Spinal cord (tissue), 10 donors: ENCODE measurements around the gene ZFAND2A. TPM values are rescaled to one million over a fixed set of nuclear protein-coding genes. Genes with fewer than 3 reads are reported as not detected.

Source experiments
- DNase-seq, 6 donors: peaks; one replicate each; pipeline versions ENCODE4 v3.0.0 to v3.0.0-alpha.2; 2013 to 2015; ENCODE audit warnings: low spot score in 6 of 6, low read depth in 4 of 6
- H3K27ac ChIP-seq: one replicate; pipeline ENCODE4 v1.5.1; 2013; ENCODE audit warnings: low read depth, low read length, control low read depth
- H3K27me3 ChIP-seq: one replicate; pipeline ENCODE4 v1.6.1; 2013; ENCODE audit warnings: low read length; ENCODE audit not compliant: control insufficient read depth, insufficient read depth
- H3K36me3 ChIP-seq: one replicate; pipeline ENCODE4 v1.6.1; 2013; ENCODE audit warnings: low read length; ENCODE audit not compliant: control insufficient read depth, insufficient read depth
- H3K4me1 ChIP-seq: one replicate; pipeline ENCODE4 v1.6.1; 2013; ENCODE audit warnings: low read length; ENCODE audit not compliant: control insufficient read depth, insufficient read depth
- H3K4me3 ChIP-seq: one replicate; pipeline ENCODE4 v1.5.1; 2013; ENCODE audit warnings: low read depth, low read length, control low read depth
- H3K9me3 ChIP-seq: one replicate; pipeline ENCODE4 v1.6.1; 2013; ENCODE audit warnings: low read length; ENCODE audit not compliant: control insufficient read depth, insufficient read depth
- WGBS: methylation state at CpG from one replicate; pipeline ENCODE4 v1.1.5; 2013; ENCODE audit warnings: missing lambda C conversion rate; ENCODE audit not compliant: insufficient coverage; 5-methylcytosine and 5-hydroxymethylcytosine counted together
- polyA plus RNA-seq, 2 donors: library from polyadenylated mRNA; unstranded; fragments of 120-200 nt; gene quantifications; one replicate each; pipeline ENCODE4 v1.2.1, GENCODE V29; 2013; ENCODE audit not compliant: insufficient read length in 2 of 2
- total RNA-seq, 2 donors: library from RNA; depleted of rRNA in 1 of 2; stranded (reverse); fragments of 120-200 nt in 1 of 2; fragments of >200 nt in 1 of 2; gene quantifications; one replicate each; pipeline versions ENCODE4 v1.2.3 to v1.2.4, GENCODE V29; 2013 to 2014
- donor health status: healthy.

The ZFAND2A gene
- total and polyA plus RNA-seq, 4 donors = 29.8 to 58.0 (median 43.6) TPM

DNA sequence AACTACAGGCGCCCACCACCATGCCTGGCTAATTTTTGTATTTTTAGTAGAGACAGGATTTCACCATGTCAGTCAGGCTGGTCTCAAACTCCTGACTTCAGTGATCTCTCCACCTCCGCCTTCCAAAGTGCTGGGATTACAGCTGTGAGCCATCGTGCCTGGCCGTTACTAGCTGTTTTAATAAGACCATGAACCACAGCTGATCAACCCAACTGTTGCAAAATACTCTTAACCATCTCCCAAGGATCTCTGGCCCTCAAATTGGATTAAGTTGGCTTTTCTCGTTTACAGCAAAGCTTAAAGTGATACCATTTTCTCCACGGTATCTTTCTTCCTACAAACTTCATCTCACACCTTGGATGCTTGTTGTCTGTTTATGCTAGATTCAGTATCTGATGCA is 18.3 kb downstream of the ZFAND2A start:
- no peaks in the 10 kb centered on the region for H3K9me3 ChIP-seq

DNA sequence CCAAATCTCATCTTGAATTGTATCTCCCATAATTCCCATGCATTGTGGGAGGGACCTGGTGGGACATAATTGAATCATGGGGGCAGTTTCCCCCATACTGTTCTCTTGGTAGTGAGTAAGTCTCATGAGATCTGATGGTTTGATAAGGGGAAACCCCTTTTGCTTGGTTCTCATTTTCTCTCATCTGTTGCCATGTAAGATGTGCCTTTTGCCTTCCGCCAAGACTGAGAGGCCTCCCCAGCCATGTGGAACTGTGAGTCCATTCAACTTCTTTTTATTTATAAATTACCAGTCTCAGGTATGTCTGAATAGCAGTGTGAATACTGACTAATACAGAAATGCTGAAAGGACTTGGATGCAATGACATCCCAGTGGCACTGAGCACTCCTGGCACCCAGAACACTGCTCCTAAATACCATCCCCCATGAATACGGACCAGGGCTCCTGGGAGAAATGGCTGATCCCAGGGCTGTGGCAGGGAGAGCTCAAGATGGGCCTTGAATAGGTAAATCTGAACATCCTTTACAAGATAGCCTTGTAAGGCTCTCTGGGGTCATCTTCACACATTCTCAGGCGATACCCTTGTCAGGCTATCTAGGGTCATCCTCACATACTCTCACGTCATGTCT is 19.4 kb downstream of the ZFAND2A start:
- WGBS = 89% methylated on average over 3 of the region's 4 CpGs
- Histone ChIP-seq H3K36me3 (peaks cover 8% of the 10 kb centered on the region), H3K27me3 (no peaks in the 10 kb centered on the region), H3K4me3 (no peak overlapping the region), H3K9me3 (no peaks in the 10 kb centered on the region), H3K4me1 (peaks cover 22% of the 10 kb centered on the region), H3K27ac (no peak overlapping the region)
- DNase-seq = no peak

More for the DNA sequence above, 18.3 kb downstream of the ZFAND2A start:
- Histone ChIP-seq H3K27ac (no peak overlapping the region), H3K36me3 (peaks cover 8% of the 10 kb centered on the region), H3K27me3 (no peaks in the 10 kb centered on the region), H3K4me3 (no peak overlapping the region), H3K4me1 (peaks cover 22% of the 10 kb centered on the region)
- WGBS = 82% methylated on average over 3 of the region's 6 CpGs
- no peak for DNase-seq

DNA sequence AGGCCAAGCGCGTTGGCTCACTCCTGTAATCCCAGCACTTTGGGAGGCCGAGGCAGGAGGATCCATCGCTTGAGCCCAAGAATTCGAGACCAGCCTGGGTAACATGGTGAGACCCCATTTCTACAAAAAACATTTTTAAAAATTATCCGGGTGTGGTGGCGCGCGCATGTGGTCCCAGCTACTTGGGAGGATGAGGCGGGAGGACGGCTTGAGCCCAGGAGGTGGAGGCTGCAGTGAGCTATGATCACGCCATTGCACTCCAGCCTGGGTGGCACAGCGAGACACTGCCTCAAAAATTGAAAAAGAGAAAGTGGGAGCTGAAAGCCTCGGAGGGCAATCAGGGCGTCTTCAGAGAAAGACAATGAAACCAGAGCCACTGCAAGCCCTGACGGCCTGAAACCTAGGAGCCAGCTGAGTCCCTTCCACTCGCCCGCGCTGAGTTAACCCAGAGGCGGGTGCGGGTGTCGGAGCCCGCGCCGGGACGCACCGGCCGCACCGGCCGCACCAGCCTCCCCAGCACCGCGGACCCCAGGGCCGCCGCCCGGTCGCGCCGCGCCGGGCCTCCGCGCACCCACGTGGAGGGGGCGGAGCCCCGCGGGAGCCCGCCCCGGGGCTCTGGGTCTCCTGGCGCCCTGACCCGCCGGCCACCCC is 22.4 kb downstream of the ZFAND2A start:
- Histone ChIP-seq H3K36me3 (no peaks in the 10 kb centered on the region), H3K4me3 (peak overlapping the region; percentile 88), H3K27ac (no peak overlapping the region), H3K9me3 (no peaks in the 10 kb centered on the region), H3K27me3 (no peaks in the 10 kb centered on the region), H3K4me1 (peaks cover 17% of the 10 kb centered on the region)
- 7% methylated on average over 49 of the region's 51 CpGs for WGBS
- DNase-seq = no peak

DNA sequence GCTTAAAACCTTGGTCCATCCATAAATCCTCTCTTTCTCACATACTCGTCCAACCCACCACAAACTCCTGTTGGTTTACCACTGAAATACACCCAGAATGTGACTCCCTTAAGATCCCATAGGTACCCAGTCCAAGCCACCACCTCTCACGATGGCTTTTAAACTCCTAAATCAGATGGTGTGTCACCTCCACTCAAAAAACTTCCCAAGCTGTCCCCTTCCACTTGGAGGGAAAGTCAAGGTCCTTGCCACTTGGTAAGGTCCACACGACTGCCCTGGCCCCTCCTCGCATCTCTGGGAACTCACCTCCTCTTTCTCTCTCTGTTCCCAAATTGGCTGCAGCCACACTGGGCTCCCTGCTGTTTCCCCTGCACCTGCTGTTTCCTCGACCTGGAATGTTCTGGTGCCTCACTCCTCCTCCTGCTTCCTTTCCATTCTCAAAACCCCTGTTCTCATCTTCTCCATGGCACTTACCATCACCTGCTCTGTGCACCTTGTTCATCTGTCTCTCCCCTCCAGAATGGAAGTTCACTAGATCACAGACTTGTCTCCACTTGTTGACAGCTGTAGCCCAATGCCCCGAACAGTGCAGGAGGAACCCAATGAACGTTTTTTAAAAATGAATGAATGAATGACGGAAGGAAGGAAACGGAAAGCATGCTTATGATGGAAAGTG is 23.0 kb downstream of the ZFAND2A start:
- H3K4me3 ChIP-seq = peak overlapping the region; percentile 62
- peak in 1 of 6 donors; percentile 13 for DNase-seq
- no peaks in the 10 kb centered on the region for H3K27me3 ChIP-seq
- H3K36me3 ChIP-seq = no peaks in the 10 kb centered on the region
- H3K27ac ChIP-seq = no peak overlapping the region
- no peaks in the 10 kb centered on the region for H3K9me3 ChIP-seq
- H3K4me1 ChIP-seq = peaks cover 17% of the 10 kb centered on the region
- WGBS = 27% methylated on average over 8 of the region's 9 CpGs

DNA sequence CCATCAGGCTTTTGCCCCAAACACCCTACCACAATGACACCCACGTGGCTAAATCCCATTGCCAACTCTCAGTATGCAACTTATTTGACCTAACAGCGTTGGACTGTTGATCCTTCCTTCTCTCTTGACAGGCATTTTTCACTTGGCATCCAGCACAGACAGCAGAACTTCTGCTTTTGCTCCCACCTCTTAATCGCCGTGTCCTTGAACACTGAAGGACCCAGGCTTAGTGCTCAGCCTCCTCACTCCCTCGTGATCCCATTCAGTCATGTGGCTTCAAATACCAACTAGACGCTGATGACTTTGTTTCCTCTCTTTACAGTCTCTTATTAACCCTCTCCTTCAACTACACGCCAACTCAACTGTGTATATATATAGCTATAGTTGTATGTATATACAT is 25.0 kb downstream of the ZFAND2A start:
- no peak overlapping the region for H3K4me3 ChIP-seq
- H3K4me1 ChIP-seq = peaks cover 17% of the 10 kb centered on the region
- H3K36me3 ChIP-seq = peaks cover 11% of the 10 kb centered on the region
- no peaks in the 10 kb centered on the region for H3K9me3 ChIP-seq
- DNase-seq = no peak
- no peak overlapping the region for H3K27ac ChIP-seq
- WGBS = 88% methylated on average over 5 of the region's 7 CpGs
- no peaks in the 10 kb centered on the region for H3K27me3 ChIP-seq

DNA sequence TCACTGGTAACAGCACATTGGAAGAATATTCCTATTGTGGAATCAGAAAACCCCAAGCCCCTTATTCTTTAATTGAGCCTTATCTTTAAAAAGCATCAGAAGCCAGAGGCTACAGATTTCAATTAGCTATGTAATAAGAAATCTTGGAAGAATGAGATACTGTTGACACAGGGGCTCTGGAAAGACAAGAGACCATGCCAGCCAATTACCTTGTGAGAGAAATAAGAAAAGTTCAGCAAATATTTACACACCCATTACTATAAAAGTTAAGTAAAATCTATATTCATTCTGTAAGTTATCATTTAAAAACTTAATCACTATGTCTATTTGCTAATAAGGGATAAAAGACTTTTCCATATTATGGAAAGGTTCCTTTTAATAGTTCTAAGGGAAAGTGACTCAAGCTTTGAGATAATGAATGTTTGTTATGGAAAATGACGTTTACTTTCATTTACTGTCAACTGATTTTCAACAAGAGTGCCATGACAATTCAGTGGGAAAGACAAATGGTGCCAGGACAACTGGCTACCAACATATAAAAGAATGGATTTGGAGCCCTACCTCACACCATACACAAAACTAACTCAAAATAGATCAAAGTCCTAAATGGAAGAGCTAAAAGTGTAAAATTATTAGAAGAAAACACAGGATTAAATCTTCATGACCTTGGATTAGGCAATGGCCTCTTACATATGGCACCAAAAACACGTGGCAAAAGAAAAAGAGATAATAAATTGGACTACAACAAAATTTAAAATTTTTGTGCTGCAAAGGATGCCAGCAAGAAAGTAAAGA is 28.3 kb downstream of the ZFAND2A start:
- Histone ChIP-seq H3K4me1 (no peaks in the 10 kb centered on the region), H3K27ac (no peak overlapping the region), H3K4me3 (no peak overlapping the region), H3K9me3 (no peaks in the 10 kb centered on the region), H3K36me3 (peaks cover 26% of the 10 kb centered on the region), H3K27me3 (no peaks in the 10 kb centered on the region)
- DNase-seq = no peak
- WGBS = no CpG with 5 or more reads among the region's 2 CpGs

DNA sequence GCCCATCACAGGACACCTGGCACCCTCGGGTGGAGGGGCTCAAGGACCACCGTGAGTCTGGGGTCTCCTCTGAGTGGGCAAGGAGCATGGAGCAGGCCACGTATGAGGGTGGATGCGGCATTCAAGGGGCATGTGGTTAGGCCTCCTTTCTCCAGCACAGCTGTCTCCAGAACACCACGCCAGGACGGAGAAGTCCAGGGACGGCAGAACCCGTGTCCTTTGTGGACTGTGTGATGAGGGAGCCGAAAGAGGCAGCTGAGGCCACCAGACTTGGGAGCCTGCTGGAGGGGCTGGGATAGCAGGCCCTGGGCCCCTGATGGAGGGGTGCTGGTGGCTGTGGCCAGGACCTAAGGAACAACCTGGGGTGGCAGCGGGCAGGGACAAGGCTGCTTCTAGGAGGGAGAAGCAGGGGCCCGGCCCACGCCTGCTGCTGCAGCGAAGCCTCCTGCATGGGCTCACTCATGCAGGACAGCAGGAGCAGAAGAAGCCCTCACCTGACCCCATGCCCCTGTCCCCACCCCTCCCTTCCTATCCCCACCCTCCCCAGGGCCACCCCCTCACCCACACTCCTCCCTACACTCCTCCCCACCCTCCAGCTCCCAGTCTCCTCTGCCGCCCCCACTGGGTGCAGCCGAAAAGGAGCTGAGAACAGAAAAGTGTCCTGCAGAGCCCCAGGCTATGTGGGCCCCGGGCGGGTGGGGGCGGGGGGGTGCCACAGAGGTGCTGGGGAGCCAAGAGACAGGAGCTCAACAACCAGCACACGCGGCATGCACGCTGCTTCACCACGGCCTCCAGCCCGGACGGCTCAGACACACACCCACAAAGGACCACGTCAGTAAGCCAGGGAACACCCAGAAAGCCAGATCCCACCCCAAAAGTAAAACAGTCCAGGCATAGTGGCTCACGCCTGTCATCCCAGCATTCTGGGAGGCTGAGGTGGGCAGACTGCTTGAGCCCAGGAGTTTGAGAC is 29.7 kb downstream of the ZFAND2A start:
- Histone ChIP-seq H3K27ac (no peak overlapping the region), H3K4me3 (no peak overlapping the region), H3K4me1 (peaks cover under 1% of the 10 kb centered on the region), H3K27me3 (no peaks in the 10 kb centered on the region), H3K9me3 (no peaks in the 10 kb centered on the region), H3K36me3 (peaks cover 37% of the 10 kb centered on the region)
- WGBS = 94% methylated on average over 20 of the region's 26 CpGs
- DNase-seq = no peak

DNA sequence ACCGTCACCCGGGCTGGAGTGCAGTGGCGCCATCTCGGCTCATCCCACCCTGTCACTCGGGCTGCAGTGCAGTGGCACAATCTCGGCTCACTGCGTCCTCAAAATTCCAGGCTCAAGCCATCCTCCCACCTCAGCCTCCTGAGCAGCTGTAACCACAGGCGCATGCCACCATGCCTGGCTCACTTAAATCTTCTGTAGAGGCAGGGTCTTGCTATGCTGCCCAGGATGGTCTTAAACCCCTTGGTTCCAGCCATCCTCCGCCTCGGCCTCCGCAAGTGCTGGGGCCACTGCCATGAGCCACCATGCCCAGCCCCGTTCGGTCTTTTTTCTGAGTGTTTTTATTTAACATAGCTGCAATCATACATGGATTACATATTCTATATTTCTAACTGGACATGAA is 30.6 kb downstream of the ZFAND2A start:
- no peaks in the 10 kb centered on the region for H3K27me3 ChIP-seq
- peaks cover 45% of the 10 kb centered on the region for H3K36me3 ChIP-seq
- 97% methylated on average over 10 of the region's 13 CpGs for WGBS
- H3K4me3 ChIP-seq = no peak overlapping the region
- no peaks in the 10 kb centered on the region for H3K9me3 ChIP-seq
- H3K4me1 ChIP-seq = peaks cover 9% of the 10 kb centered on the region
- H3K27ac ChIP-seq = no peak overlapping the region
- no peak for DNase-seq

DNA sequence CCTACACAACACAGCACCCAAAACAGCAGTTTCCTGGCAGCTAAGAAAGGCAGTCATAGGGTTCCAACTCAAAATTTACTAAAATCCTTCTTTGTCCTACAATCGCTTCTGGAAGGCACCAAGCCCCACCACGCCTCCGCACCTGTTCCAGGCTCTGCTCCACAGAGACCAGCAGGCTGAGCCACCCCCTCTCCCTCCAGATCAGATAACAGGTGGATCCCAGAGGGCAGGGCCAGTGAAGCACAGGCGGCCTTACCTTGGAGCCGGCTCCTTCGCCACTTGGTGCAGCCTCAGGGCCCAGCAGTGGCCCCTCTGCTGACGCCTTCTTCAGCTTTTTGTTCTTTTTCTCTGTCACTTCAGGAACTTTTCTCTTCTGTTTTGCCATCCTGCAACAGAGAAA is 33.0 kb downstream of the ZFAND2A start:
- Histone ChIP-seq H3K36me3 (peaks cover 59% of the 10 kb centered on the region), H3K27ac (no peak overlapping the region), H3K4me3 (no peak overlapping the region), H3K4me1 (peaks cover 31% of the 10 kb centered on the region), H3K9me3 (no peaks in the 10 kb centered on the region), H3K27me3 (no peaks in the 10 kb centered on the region)
- DNase-seq = no peak
- WGBS = 96% methylated on average over 7 of the region's 7 CpGs
